Mucosa of descending colon (tissue), 3 donors: ENCODE data around the gene ITGA6. TPM values are rescaled to one million over a fixed set of nuclear protein-coding genes. Genes with fewer than 3 reads are reported as not detected.
"Not testable (repeated sequence)": the region's sequence is repeated elsewhere in the genome, so short reads cannot be mapped to it uniquely, and the experiment has no call there.

Source experiments
- ATAC-seq: fragments of 200-7000 bp; cut with Tn5 transposase; one replicate; pipeline ENCODE4 v1.9.1; 2020; ENCODE audit warnings: mild to moderate bottlenecking, moderate library complexity
- DNase-seq, 3 donors: peaks; one replicate each; pipeline ENCODE4 v3.0.0-alpha.2; 2020
- H3K36me3 ChIP-seq: fragments of 200-600 bp; one replicate; pipeline ENCODE4 v1.8.0; 2021; ENCODE audit warnings: low read depth, mild to moderate bottlenecking
- H3K4me1 ChIP-seq: fragments of 200-600 bp; one replicate; pipeline ENCODE4 v1.8.0; 2021; ENCODE audit warnings: low read depth, mild to moderate bottlenecking
- H3K4me3 ChIP-seq: fragments of 200-600 bp; one replicate; pipeline ENCODE4 v1.8.0; 2021; ENCODE audit warnings: mild to moderate bottlenecking
- H3K9me3 ChIP-seq: fragments of 200-600 bp; one replicate; pipeline ENCODE4 v1.8.0; 2021; ENCODE audit warnings: mild to moderate bottlenecking
- CTCF ChIP-seq: fragments of 200-600 bp; IDR thresholded peaks from one replicate; pipeline ENCODE4 v1.8.0; 2022; ENCODE audit warnings: antibody characterized with exemption, mild to moderate bottlenecking
- intact Hi-C, 2 donors: fragments of 100-400 bp; cut with DNase I in 1 of 2; cut with micrococcal nuclease in 1 of 2; formaldehyde crosslinking; loops; one replicate each; pipeline versions ENCODE4 v1.11.0 to v1.11.1; 2022; cut with DNase I, micrococcal nuclease
- total RNA-seq, 3 donors: library from RNA; stranded (reverse); fragmentation: NEBNext Ultra II Directional in 2 of 3; extraction: Animal tissue kit (Norgen Biotek cat#: 25700) in 2 of 3; gene quantifications; one replicate each; pipeline versions ENCODE4 v1.2.1 to v1.2.4, GENCODE V29; 2021 to 2023
- donor health status: DM: no; HTN: no; CAD: no; lungs with moderate emphysema.
- donor health status: DM: no; HTN: no; CAD: no.
- donor health status: DM: no; HTN: yes; CAD: no.

The ITGA6 gene
- total RNA-seq, 3 donors from 2014 or later: 116 to 192 (median 178) TPM

GRCh38 chr2:172533687-172534086 is 106.3 kb downstream of the ITGA6 start:
- Histone ChIP-seq H3K9me3 (peaks cover 9% of the 10 kb centered on the region), H3K4me1 (peaks cover 17% of the 10 kb centered on the region), H3K4me3 (no peak overlapping the region), H3K36me3 (no peaks in the 10 kb centered on the region)
- no peak for DNase-seq
- TF ChIP-seq CTCF: no peak
- intact Hi-C loops: no loop called here
- no peak for ATAC-seq

DNA sequence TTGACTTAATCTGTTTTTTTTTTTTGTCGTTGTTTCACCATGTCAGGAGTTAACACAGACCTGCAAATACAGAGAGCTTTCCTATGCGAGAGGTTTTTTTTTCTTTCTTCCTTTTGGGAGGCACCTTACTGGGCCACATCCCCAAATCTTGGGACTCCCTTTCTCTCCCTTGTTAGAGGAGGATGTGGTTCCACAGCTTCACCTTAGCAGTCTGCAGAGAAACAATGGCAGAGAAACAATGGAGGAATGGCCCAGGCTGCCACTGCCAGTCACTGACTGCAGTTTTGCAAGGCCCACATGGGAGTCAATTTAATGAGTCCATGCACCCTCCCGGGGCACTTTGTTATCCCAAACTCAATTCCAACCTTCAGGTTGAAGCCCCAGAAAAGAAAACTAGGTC is 107.7 kb downstream of the ITGA6 start:
- Histone ChIP-seq H3K4me3 (no peak overlapping the region), H3K9me3 (peaks cover 15% of the 10 kb centered on the region), H3K36me3 (no peaks in the 10 kb centered on the region), H3K4me1 (peaks cover 17% of the 10 kb centered on the region)
- ATAC-seq (no peak), DNase-seq (no peak)
- intact Hi-C loops: no loop called here
- TF ChIP-seq CTCF: no peak

DNA sequence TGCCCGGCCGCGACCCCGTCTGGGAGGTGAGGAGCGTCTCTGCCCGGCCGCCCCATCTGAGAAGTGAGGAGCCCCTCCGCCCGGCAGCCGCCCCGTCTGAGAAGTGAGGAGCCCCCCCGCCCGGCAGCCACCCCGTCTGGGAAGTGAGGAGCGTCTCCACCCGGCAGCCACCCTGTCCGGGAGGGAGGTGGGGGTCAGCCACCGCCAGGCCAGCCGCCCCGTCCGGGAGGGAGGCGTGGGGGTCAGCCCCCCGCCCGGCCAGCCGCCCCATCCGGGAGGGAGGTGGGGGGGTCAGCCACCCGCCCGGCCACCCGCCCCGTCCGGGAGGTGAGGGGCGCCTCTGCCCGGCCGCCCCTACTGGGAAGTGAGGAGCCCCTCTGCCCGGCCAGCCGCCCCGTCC is 110.5 kb downstream of the ITGA6 start:
- H3K36me3 ChIP-seq, ATAC-seq, intact Hi-C loops, DNase-seq, H3K4me3 ChIP-seq, H3K4me1 ChIP-seq: not testable (repeated sequence)
- peaks cover 15% of the 10 kb centered on the region for H3K9me3 ChIP-seq

GRCh38 chr2:172539767-172540166 is 112.4 kb downstream of the ITGA6 start:
- Histone ChIP-seq H3K4me1 (no peaks in the 10 kb centered on the region), H3K36me3 (no peaks in the 10 kb centered on the region), H3K4me3 (no peak overlapping the region), H3K9me3 (peaks cover 6% of the 10 kb centered on the region)
- intact Hi-C loops: no loop called here
- no peak for ATAC-seq
- TF ChIP-seq CTCF: no peak
- no peak for DNase-seq

GRCh38 chr2:172540421-172540820 is 113.0 kb downstream of the ITGA6 start:
- no peak for ATAC-seq
- TF ChIP-seq CTCF: no peak
- DNase-seq: no peak
- Histone ChIP-seq H3K4me1 (no peaks in the 10 kb centered on the region), H3K4me3 (no peak overlapping the region), H3K36me3 (no peaks in the 10 kb centered on the region), H3K9me3 (peaks cover 5% of the 10 kb centered on the region)
- intact Hi-C loops: no loop called here

DNA sequence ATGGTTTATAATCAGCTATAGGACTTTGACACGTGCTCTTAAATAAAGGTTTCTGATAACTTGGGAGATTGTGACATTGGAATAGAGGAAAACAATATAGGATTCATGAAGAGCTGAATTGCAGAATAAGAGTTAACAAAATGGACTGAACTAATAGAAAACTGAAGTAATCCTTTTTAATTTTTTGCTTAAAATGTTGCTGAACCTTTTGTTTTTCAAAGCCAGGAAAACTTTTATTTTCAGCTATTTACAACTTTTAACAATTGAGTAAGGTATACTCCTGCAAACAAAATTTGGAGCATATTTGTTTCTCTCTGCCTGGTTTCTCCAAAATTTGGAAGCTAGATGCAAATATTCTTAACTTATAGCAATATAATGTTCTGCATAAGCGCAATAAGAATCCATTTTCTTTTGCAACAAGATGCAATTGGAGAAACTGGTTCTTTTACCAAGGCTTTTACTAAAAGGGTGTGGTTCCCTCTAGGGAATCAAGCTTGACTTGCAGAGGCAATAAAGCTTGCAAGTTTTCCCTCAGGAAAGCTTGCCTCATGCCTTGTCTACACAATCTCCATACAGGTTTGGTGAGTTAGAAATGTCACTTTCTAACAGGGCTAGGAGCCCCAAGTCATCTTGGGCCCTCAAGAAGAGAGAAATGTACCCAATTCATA is 118.2 kb downstream of the ITGA6 start:
- TF ChIP-seq CTCF: no peak
- DNase-seq (no peak), ATAC-seq (peak; percentile 86)
- no peak overlapping the region for H3K4me3 ChIP-seq
- intact Hi-C loops: no loop called here
- H3K36me3 ChIP-seq: no peaks in the 10 kb centered on the region
- H3K9me3 ChIP-seq: no peaks in the 10 kb centered on the region
- H3K4me1 ChIP-seq: no peaks in the 10 kb centered on the region
